HG03280 (cell line): ENCODE measurements around the gene RWDD4.
"Not testable (repeated sequence)": the region's sequence is repeated elsewhere in the genome, so short reads cannot be mapped to it uniquely, and the experiment has no call there.

Experiments
- ATAC-seq: cut with Tn5 transposase; IDR thresholded peaks from one replicate; pipeline ENCODE4 v1.9.1; 2021; ENCODE audit warnings: mild to moderate bottlenecking, moderate library complexity; ENCODE audit not compliant: unreplicated experiment

The RWDD4 gene

DNA sequence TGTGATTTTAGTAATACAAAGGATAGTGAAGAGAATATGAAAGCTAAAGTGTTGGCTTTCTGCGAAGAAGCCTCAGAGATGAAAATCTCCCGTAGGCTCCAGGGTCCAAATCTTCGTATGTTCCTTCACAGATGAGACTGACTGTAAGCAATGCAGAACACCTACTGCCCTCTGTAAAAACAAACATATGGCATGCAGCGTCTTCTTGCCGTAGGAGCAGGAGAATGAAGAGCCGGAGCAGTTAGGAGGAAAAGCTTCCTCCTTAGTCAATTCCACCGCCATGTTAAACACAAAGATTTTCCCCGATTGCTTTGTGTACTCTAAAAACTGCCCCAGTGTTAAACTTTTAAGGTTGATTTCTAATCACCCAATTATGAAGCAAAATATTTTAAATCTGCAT is 22.5 kb downstream of the RWDD4 start:
- ATAC-seq, result no peak

DNA sequence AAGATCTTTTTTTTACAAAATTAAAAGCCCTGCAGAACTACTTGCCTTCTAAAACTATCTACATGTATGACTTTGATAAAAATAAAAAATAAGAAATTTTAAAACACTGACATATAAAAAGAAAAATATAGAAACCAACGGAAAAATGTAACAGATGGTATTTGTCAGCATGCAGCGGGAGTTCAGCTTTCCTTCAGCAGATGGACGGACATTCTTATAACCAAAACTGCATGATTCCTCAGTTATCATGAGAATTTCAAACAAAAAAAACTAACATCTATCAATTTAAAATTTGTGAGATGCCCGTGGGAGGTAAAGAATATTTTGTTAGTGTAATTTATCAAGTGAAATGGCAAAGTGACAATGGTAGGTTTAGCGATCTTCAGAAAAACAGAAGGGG is 23.2 kb downstream of the RWDD4 start:
- ATAC-seq, result no peak

DNA sequence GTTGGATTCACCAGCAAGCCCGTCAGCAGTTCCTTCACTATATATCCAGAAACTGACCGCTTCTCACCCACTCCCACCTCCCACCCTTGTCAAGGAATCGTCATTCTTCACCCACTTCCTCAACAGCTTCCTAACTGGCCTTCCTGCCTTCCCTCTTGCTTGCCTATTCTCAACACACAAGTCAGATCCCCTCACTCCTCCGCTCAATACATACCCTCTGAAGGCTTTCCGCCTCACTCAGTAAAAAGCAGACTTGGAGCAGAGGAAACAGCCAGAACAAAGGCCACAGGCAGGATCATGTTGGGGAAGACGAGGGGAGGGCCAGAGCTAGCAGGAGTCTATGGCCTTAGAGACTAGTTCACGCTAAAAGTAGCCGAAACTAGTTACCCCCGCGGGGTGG is 23.7 kb downstream of the RWDD4 start:
- no peak for ATAC-seq

DNA sequence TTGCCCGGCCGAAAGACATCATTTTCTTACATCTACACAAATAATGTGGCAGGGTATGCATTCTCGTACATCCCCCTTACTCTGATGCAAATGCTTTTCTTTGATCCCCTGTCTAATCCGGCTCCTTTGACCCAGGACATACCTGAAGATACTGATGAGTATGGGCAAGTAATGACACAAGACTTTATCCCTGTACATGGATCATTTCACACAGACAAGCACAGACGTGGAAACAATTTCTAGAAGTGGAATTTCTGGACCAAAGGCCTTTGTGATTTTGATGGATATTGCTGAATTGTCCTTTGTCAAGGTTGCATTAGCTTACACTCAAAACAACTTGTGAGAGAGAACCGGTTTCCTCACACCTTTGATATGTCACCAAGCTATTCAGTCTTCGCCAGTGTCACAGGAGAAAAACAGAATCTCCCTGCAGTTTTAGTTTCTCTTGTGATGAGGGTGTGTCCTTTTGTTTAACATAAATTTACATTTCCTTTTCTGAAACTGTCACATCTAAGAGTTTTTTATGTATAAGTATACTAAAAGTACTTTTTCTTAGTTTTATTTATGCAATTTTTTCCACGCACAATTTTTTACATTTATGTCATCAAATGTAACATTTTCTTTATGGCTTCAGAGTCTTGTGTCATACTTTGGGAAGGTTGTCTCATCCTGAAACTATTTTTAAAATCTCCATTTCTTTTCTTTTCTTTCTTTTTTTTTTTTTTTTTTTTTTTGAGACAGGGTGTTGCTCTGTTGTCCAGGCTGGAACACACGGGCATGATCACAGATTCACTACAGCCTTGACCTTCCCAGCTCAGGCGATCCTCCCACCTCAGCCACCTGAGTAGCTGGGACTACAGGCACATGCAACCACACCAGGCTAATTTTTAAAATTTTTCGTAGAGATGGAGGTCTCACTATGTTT is 25.2 kb downstream of the RWDD4 start:
- ATAC-seq, result no peak

DNA sequence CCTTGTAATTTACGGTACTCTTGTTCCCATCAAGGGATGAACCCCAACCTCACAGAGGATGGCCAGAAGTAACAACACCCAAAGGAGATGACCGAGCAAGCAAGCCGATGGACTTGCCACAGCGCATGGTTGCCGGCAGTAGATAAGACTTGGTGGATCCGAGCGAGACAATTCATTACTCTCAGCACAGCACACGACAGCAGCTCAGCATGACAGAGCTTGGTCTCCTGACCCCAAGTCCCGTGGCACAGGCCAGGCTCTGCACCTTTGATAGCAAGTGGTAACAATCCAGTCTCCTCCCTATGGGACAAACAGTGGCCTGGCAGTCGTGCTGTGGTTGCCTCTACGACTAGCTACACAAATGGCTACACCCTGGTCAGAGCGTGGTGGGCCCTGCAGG is 26.3 kb downstream of the RWDD4 start:
- ATAC-seq, result no peak

DNA sequence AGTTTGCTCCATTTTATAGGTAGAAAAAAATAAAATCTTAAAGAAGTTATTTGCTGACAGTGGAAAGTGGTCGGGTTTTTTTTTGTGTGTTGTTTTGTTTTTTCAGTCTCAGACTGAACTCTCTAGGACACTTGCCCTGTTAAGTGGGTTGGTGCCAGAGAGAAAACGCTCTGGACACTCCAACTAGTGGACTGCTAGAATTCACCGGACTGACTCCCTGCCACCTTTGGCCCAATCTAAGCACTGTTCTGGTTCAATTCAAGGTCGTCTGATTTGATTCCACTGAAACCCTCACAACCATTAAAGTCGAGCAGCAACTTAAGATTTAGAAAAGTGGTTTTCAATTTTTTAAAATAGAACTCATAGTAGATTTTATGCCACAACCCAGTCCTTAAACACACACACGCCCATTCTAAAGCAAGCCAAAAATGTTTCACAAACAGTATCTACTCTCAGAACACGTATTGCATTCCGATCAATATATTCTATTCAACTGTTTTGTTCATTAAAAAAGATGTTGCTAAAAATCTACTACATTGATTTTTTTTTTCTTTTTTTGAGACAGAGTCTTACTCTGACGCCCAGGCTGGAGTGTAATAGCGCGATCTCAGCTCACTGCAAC is 27.3 kb downstream of the RWDD4 start:
- ATAC-seq, result no peak

DNA sequence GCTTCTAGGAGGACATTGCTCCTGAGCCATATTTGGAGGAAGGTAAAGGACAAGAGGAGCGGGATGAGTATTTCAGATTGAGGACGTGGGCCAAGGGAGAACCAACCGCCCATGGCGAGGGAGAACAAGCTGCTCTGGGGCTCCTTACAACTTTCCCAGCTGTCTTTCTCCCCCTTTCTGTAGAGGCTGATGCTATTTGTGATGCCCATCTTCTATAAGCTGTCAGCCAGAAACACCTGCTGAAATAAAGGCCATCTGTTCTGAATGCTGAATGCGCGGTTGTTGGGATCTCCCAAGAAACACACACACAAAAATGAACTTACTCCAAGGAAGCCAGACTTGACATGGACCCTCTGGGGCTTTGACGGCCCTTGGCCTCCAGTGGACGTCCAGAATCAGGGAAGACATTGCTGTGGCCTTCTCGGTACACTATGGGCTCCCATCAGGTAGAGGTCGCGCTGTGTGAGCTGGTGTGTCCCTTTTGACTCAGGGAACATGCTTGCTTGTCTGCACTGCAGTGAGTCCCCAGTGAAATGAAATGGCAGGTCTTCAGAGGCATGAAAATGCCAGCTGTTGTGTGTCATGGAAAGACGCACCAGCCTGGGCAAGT is 30.9 kb downstream of the RWDD4 start:
- no peak for ATAC-seq

DNA sequence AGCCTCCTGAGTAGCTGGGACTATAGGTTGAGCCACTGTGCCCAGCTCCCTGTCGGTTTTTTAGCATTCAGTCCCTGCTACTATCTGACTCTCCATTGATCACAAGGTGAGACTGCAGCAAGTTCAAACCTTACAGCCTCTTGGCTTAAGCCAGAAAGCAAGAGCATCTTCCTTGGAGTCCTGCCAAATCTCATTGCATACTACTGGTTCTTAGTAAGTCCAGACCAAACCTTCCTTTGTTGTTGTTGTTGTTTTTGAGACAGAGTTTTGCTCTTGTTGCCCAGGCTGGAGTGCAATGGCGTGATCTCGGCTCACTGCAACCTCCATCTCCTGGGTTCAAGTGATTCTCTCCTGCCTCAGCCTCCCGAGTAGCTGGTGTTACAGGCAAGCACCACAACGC is 31.7 kb downstream of the RWDD4 start:
- not testable (repeated sequence) for ATAC-seq

DNA sequence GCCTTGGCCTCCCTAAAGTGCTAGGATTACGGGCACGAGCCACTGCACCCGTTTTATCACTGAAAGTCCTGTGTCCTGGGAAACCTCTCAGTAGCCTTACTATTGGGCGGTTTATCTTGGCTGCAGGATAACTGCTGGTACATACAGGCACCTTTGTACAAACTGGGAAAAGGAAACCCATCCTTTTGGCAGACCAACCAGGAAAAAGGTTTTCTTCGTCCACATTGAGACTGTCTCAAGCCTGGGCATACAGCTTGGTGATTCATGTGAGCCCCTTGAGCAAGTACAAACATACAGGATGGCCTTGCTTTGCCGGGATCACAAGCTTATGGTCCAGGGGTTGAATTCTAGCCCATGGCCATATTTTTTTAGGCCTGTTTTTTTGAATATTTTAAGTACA is 32.8 kb downstream of the RWDD4 start:
- ATAC-seq, result no peak

DNA sequence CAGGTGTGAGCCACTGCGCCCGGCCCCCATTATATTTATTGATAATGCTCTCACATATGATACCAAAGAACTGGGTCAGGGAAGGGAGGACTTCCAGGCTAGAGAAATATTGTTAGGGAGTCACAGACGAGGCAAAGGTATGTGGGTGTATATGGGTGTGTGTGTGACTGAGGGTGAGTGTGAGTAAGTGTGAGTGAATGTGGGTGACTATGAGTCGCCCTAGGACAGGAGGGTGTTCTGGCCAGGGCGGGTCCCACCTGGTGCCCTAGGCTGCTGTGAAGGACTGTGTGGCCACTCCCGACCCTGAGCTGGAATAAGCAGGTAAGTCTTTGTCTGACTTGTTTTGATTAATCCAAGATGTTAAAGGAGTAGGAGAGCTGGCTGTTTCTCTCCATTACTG is 34.4 kb downstream of the RWDD4 start:
- no peak for ATAC-seq

DNA sequence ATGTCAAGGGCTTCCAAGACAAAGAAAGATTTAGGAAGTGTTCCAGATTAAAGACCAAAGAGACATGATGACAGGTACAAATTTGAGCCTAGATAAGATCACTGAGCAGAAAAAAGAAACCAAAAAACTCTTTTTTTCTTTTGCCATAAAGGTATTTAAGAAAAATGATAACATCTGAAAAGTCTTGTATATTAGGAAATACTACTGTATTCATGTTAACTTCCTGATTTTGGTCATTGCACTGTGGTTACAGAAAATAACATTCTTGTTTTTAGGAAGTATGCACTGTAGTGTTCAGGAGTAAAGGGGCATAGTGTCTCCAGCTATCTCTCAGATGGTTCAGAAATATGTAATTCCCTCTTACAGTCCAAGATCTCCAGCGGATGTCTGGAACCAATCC is 37.1 kb downstream of the RWDD4 start:
- no peak for ATAC-seq

DNA sequence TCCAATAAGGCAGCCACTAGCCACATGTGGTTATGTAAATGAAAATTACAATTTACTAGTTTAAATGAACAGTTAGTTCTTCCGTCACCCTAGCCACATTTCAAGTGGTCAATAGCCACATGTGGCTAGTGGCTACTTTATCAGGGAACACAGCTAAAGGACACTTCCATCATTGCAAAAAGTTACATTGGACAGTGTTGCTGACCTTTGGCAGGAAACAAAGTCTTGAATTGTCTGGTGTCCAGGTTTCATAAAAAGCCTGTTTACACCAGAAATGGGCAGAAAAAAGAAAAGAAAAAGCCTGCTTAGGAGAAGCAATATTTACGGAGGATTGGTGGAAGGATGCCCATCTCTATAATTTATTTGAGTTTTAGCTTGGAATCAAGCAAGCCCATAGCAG is 38.6 kb downstream of the RWDD4 start:
- ATAC-seq, result no peak

DNA sequence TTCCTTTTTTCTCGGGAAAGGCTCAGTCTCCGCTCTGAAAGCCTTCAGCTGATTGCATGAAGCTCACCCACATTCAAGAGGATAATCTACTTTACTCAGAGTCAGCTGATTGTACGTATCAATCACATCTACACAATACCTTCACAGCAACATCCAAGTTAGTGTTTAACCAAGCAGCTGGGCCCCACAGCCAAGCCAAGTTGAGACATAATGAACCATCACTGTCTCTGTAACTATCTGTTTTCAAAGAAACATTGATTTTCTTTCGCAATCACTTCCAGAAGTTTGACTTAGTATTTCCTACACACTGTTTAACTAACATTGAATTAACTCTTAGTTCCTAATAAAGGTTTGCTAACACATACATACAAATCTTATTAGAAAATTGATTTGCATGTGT is 40.3 kb downstream of the RWDD4 start:
- no peak for ATAC-seq

DNA sequence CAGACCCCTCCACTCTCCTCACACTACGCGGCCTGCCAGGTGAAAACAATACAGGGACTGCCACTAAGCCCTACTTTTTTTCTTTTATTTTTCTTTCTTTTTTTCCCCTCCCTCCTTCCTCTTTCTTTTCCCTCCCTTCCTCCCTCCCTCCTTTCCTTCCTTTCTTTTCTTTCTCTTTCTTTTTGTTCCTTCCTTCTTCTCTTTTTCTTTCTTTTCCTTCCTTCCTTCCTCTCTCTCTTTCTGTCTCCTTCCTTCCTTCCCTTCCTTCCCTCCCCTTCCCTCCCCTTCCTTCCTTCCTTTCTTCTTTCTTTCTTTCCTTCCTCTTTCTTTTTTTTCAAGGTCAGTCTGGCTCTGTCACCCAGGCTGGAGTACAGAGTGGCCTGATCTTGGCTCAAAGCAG is 41.9 kb downstream of the RWDD4 start:
- no peak for ATAC-seq

DNA sequence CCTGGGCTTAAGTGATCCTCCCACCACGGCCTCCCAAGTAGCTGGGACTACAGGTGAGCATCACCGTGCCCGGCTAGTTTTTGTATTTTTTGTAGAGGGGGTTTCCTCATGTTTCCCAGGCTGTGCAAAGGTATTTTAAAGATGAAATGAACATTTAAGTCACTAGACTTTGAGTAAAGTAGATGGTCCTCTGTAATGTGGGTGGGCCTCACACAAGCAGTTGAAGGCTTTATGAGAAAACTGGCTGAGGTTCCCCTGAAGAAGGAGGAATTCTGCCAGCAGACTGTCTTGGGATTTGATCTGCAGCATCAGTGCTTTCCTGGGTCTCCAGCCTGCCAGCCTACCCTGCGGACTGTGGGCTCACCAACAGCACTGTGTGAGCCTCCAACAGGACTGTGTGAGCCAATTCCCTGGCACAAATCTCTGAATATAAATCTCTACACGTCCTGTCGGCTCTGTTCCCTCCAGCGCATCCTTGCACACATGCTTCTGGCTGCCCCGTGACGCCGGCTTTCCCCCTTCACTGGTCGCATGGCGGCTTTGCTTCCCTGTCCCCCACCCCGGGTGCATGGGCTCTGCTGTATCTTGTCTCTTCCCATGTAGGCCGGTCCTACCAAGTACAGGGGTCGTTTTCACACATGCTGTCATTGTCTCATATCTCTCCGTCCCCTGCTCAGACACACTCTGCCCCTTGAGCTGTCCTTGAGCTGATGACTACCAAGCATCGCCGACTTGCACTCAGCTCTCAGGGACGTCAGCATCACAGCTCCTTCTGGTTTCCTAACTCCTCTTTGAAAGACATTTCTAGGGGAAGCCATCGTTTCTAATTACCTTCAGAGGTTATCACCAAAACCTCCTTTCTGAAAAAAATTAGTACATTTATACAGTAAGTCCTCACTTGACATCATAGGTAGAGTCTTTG is 46.4 kb downstream of the RWDD4 start:
- no peak for ATAC-seq

DNA sequence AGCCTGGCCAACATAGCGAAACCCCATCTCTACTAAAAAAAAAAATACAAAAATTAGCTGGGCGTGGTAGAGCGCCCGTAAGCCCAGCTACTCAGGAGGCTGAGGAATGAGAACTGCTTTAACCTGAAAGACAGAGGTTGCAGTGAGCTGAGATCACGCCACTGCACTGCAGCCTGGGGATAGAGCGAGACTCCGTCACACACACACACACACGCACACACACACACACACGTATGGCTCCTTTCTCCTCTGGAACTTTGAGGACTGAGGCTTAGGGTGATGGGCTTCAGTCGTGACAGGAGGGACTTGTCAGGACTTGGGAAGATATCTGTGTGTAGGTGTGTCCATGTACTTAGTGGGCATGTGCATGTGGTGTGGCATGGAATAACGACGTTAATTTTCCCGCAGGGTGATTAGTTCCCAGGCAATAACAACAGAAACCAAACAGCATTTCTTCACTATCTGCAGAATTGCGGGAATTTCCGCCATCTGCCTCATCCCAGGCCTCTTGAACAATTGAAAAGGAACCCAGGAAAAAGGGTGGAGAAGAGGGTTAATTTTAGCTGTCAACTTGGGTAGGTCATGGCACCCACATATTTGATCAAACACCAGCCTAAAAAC is 47.7 kb downstream of the RWDD4 start:
- ATAC-seq, result no peak

DNA sequence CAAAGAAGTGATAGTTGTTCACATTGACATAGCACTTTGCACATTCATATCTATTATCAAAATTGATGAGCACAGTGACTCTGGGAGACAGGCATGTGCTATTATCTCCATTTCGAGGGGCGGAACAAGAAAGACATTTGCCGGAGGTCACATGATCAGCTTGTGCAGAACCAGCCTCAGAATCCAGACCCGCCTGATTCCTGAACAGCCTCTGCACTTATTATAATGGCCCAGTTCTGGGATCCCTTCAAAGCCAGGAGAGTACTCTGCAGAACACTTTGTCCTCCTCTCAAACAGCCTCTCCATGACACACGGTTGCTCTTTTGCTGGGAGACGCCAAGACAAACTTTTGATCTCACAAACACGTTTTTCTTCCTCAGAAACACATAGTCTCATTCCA is 48.4 kb downstream of the RWDD4 start:
- no peak for ATAC-seq

DNA sequence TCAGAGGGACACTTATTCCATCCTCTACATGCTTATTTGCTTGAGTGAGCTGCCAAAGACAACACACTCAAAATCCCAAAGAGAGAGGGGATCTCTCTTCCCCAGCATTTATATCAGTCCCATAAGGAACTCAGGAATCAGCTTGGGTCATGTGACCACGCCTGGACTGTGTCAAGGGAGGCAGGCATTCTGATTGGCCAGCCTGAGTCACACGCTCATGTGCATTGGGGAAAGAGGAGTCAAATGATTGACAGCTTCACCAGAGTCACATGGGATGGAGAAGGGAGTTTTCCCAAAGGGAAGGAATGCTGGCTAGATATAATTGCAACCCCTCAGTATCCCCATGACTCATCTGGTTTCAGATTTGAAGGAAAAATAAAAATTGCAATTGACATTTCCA is 49.0 kb downstream of the RWDD4 start:
- ATAC-seq, result no peak

DNA sequence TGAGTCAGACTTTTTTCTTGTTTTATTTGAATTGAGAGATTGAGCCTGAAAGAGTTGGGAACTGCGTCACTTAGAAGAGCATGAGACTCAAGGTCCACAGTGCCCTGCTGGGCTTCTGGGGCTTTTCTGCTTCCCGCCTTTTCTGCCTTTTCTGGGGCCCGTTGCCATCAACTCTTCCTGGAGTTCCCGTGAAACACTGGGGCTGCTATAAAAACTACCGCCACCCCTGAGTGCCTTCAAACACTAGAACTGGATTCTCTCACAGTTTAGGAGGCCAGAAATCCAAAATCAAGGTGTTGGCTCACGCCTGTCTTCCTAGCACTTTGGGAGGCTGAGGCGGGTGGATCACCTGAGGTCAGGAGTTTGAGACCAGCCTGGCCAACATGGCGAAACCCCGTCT is 49.8 kb downstream of the RWDD4 start:
- ATAC-seq, result no peak

DNA sequence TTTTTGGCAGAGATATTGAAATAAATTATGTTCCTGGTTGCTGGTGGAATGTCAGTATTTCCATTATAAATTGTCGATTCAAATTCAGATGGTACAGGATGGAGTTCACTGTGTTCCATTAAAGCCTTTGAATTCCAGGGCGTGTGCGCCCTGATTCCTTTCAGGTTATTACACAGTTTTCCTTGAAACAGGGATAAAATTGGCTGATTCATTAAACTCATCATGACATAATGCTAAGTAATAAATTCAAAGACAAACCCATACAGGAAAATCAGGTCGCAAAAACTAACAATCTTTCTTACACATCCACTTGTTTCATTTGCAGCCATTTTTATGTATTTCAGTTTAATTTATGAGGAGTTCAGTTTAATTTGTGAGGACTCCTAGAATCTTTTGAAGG is 51.1 kb downstream of the RWDD4 start:
- no peak for ATAC-seq

DNA sequence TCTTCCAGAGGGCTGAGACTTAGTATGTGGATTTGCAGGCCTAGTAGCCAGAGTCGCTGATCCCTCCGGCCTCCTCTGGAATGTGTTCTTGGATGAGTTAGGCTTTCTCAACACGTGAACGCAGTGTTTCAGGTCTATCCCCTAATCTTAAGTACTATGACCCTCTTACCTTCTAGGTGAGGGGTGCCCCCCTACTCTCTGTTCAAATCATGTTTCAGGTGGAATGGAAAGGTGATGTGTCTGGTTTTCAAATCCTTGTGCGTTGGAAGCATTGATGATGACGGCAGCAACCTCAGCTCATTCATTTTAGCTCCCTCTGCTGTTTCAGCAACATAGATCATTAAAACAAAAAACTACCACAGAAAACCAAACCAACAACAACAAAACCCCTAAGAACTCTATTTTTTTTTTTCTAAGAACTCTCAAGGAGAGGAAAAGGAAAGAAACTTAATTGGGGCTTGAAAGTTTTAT is 56.4 kb downstream of the RWDD4 start:
- no peak for ATAC-seq
